A673 (cell line): Measurements from ENCODE around the gene ELOVL4. TPM values are rescaled to one million over a fixed set of nuclear protein-coding genes. Genes with fewer than 3 reads are reported as not detected.

Experiments
- BruUV-seq: library from RNA; stranded (reverse); fragments of 400-500 nt; replicated peaks from 2 replicates; lab custom pipeline; 2021; lab: Mats Ljungman, UMichigan
- CTCF ChIA-PET: fragments of 300-600 bp; sonication (Branson Sonifier 250); formaldehyde crosslinking; loops from one replicate; lab custom pipeline; 2022; ENCODE audit warnings: antibody characterized with exemption; lab: Charles Lee
- POLR2A ChIA-PET: fragments of 300-600 bp; sonication (Branson Sonifier 250); formaldehyde crosslinking; loops from one replicate; lab custom pipeline; 2022; ENCODE audit warnings: antibody characterized with exemption; ENCODE audit not compliant: low non-redundant PET; lab: Charles Lee
- DNase-seq: peaks from one replicate; pipeline ENCODE4 v3.0.0-alpha.2; 2015; ENCODE audit warnings: low spot score
- H3K27ac ChIP-seq: fragments of 200-600 bp; sonication (generic); 2 replicates; pipeline ENCODE4 v1.5.1; 2016; ENCODE audit warnings: mixed run types, low read depth, mild to moderate bottlenecking, mixed read lengths, antibody characterized with exemption, low read length; ENCODE audit not compliant: poor library complexity, severe bottlenecking
- H3K27me3 ChIP-seq: fragments of 200-600 bp; sonication (generic); replicated peaks from 2 replicates; pipeline ENCODE4 v1.6.1; 2017; ENCODE audit warnings: mixed run types, low read depth, mild to moderate bottlenecking, mixed read lengths, antibody characterized with exemption, low read length; ENCODE audit not compliant: insufficient read depth, poor library complexity
- H3K36me3 ChIP-seq: fragments of 200-600 bp; sonication (generic); 2 replicates; pipeline ENCODE4 v1.6.1; 2016; ENCODE audit warnings: mixed run types, mild to moderate bottlenecking, mixed read lengths, antibody characterized with exemption, low read length; ENCODE audit not compliant: insufficient read depth, poor library complexity, severe bottlenecking
- H3K4me1 ChIP-seq: fragments of 200-600 bp; sonication (generic); 2 replicates; pipeline ENCODE4 v1.6.1; 2017; ENCODE audit warnings: mixed run types, mild to moderate bottlenecking, mixed read lengths, antibody characterized with exemption, low read length; ENCODE audit not compliant: insufficient read depth, poor library complexity, severe bottlenecking
- H3K4me3 ChIP-seq: fragments of 200-600 bp; sonication (generic); 2 replicates; pipeline ENCODE4 v1.5.1; 2016; ENCODE audit warnings: low read depth, mixed run types, mild to moderate bottlenecking, mixed read lengths, low read length; ENCODE audit not compliant: poor library complexity, severe bottlenecking
- H3K9me3 ChIP-seq: fragments of 200-600 bp; sonication (generic); 2 replicates; pipeline ENCODE4 v1.6.1; 2016; ENCODE audit warnings: mixed run types, low read depth, mild to moderate bottlenecking, mixed read lengths, antibody characterized with exemption, low read length; ENCODE audit not compliant: poor library complexity, severe bottlenecking
- EZH2 ChIP-seq: fragments of 200-600 bp; sonication (generic); IDR thresholded peaks from 2 replicates; pipeline ENCODE4 v1.6.1; 2017; ENCODE audit warnings: borderline replicate concordance, low read depth, mild to moderate bottlenecking, mixed read lengths, antibody characterized with exemption, low read length; ENCODE audit not compliant: poor library complexity, severe bottlenecking
- intact Hi-C: fragments of 100-400 bp; cut with micrococcal nuclease; formaldehyde crosslinking; loops from one replicate; pipeline ENCODE4 v1.10.0; 2022; ENCODE audit not compliant: unreplicated experiment
- total RNA-seq: library from RNA; stranded (reverse); gene quantifications from 2 replicates; pipeline ENCODE4 v1.2.3, GENCODE V29; 2021
- TF ChIP-seq, protein P1 (sequence below): fragments of 300-800, 200-600 bp; sonication (generic); conservative IDR thresholded peaks from 2 replicates; pipeline ENCODE4 v1.5.1; 2017; ENCODE audit warnings: low read depth, mild to moderate bottlenecking, antibody characterized with exemption, low read length, moderate library complexity, mixed read lengths

Gene ELOVL4
- total RNA-seq, 1 experiment from 2014 or later, result 7.9 TPM

DNA sequence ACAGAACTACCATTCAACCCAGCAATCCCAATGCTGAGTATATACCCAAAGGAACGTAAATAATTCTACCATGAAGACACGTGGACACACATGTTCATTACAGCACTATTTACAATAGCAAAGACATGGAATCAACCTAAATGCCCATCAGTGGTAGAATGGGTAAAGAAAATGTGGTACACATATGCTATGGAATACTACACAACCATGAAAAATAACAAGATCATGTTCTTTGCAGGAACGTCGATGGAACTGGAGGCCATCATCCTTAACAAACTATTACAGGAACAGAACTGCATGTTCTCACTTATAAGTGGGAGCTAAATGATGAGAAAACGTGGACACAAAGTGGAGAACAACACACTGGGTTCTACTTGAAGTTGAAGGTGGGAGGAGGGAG, 22.4 kb upstream of the ELOVL4 start:
- ChIA-PET CTCF (no interaction called here), POLR2A (no interaction called here)
- Histone ChIP-seq H3K4me3 (no peak overlapping the region), H3K4me1 (no peaks in the 10 kb centered on the region), H3K27me3 (no peaks in the 10 kb centered on the region), H3K27ac (no peak overlapping the region), H3K36me3 (no peaks in the 10 kb centered on the region), H3K9me3 (no peaks in the 10 kb centered on the region)
- no peak for TF ChIP-seq EZH2
- TF ChIP-seq, protein P1, sequence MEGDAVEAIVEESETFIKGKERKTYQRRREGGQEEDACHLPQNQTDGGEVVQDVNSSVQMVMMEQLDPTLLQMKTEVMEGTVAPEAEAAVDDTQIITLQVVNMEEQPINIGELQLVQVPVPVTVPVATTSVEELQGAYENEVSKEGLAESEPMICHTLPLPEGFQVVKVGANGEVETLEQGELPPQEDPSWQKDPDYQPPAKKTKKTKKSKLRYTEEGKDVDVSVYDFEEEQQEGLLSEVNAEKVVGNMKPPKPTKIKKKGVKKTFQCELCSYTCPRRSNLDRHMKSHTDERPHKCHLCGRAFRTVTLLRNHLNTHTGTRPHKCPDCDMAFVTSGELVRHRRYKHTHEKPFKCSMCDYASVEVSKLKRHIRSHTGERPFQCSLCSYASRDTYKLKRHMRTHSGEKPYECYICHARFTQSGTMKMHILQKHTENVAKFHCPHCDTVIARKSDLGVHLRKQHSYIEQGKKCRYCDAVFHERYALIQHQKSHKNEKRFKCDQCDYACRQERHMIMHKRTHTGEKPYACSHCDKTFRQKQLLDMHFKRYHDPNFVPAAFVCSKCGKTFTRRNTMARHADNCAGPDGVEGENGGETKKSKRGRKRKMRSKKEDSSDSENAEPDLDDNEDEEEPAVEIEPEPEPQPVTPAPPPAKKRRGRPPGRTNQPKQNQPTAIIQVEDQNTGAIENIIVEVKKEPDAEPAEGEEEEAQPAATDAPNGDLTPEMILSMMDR, result no peak
- BruUV-seq, result no TSS peak
- intact Hi-C loops, result no loop called here
- DNase-seq, result no peak

DNA sequence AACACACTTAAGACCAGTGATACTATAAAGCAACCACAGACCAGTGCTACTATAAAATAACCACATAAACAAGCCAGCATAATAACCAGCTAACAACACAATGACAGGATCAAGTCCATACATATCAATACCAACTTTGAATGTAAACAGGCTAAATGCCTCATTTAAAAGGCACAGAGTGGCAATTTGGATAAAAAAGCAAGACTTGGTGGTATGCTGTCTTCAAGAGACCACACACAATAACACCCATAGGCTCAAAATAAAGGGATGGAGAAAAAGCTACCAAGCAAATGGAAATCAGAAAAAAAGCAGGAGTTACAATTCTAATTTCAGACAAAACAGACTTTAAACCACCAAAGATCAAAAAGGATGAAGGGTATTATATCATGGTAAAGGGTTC, 19.8 kb upstream of the ELOVL4 start:
- intact Hi-C loops, result no loop called here
- Histone ChIP-seq H3K27me3 (no peaks in the 10 kb centered on the region), H3K4me1 (no peaks in the 10 kb centered on the region), H3K4me3 (no peak overlapping the region), H3K36me3 (no peaks in the 10 kb centered on the region), H3K27ac (no peak overlapping the region), H3K9me3 (no peaks in the 10 kb centered on the region)
- POLR2A ChIA-PET, result no interaction called here
- DNase-seq, result no peak
- CTCF ChIA-PET, result no interaction called here
- no peak for TF ChIP-seq EZH2
- TF ChIP-seq, protein P1, result no peak
- no TSS peak for BruUV-seq

DNA sequence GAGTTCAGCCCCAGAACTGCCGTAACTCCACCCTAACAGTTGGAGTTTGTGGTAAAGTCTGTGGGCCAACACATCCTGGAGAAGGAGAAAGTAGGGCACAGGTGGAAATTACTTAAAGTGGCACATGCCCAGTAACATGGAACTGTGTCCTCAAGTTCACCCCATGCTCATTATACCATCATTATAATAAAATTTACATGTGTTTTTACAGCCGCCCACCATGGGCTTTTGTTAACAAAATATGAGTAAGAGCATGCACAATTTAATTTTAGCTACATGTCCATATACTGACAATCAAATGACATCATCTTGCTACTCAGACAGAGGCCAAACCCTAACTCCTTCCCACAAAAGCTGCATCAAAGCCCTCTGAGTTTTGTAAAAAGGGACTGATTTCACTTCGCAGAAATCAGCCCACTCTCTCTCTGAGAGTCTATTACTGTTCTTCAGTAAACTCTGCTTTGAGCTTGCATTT, 17.3 kb upstream of the ELOVL4 start:
- CTCF ChIA-PET, result no interaction called here

More for the DNA sequence above, 17.3 kb upstream of the ELOVL4 start:
- H3K9me3 ChIP-seq, result no peaks in the 10 kb centered on the region
- TF ChIP-seq EZH2, result no peak
- TF ChIP-seq, protein P1, result no peak
- H3K27me3 ChIP-seq, result no peaks in the 10 kb centered on the region
- DNase-seq, result no peak
- H3K36me3 ChIP-seq, result no peaks in the 10 kb centered on the region
- intact Hi-C loops, result no loop called here
- no peak overlapping the region for H3K4me3 ChIP-seq
- no peak overlapping the region for H3K27ac ChIP-seq
- no TSS peak for BruUV-seq
- POLR2A ChIA-PET, result no interaction called here
- H3K4me1 ChIP-seq, result no peaks in the 10 kb centered on the region
